Measurements from ENCODE around the gene NFIC.

NFIC gene

DNA sequence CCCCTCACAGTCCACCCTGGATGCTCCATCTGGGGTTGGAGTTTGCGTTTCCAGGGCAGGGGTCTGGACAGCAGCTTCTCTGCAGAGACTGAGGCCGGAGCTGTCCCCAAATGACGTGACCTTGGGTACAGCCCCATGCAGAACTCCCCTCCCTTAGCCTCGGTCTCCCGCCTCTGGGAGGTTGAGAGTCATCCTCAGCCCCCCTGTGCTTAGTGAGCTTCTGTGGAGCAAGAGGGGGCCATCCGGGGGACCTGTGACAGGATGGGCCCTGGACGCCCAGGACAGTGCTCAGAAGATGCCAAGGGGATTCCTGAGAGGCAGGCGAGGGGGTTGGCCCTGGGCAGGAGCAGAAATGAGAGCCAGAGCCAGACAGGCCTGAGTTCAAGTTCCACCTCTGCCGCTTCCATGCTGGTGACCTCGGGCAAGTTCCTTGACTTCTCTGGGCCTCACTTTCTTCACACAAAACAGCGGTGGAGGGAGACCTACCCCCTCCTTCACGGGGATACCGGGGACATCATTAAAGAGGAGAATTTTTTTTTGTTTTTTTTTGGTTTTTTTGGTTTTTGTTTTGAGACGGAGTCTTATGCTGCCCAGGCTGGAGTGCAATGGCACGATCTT is 93.7 kb downstream of the NFIC start:
- no peak overlapping the region for H3K4me3 ChIP-seq (ENCODE audit: low read depth, low read length)
- DNase-seq (ENCODE audit: low read depth), result no peak
- TF ChIP-seq MYC (IDR thresholded peaks at IDR 0.05; ENCODE audit: low read depth, low read length), result no peak
- TF ChIP-seq POLR2A (IDR thresholded peaks at IDR 0.05; ENCODE audit: extremely low read depth, insufficient read length), result no peak
- TF ChIP-seq MAX (IDR thresholded peaks at IDR 0.05; ENCODE audit: low read depth, low read length), result no peak
- TF ChIP-seq, protein P1, sequence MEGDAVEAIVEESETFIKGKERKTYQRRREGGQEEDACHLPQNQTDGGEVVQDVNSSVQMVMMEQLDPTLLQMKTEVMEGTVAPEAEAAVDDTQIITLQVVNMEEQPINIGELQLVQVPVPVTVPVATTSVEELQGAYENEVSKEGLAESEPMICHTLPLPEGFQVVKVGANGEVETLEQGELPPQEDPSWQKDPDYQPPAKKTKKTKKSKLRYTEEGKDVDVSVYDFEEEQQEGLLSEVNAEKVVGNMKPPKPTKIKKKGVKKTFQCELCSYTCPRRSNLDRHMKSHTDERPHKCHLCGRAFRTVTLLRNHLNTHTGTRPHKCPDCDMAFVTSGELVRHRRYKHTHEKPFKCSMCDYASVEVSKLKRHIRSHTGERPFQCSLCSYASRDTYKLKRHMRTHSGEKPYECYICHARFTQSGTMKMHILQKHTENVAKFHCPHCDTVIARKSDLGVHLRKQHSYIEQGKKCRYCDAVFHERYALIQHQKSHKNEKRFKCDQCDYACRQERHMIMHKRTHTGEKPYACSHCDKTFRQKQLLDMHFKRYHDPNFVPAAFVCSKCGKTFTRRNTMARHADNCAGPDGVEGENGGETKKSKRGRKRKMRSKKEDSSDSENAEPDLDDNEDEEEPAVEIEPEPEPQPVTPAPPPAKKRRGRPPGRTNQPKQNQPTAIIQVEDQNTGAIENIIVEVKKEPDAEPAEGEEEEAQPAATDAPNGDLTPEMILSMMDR (IDR thresholded peaks at IDR 0.05; ENCODE audit: low read depth, low read length), result no peak

DNA sequence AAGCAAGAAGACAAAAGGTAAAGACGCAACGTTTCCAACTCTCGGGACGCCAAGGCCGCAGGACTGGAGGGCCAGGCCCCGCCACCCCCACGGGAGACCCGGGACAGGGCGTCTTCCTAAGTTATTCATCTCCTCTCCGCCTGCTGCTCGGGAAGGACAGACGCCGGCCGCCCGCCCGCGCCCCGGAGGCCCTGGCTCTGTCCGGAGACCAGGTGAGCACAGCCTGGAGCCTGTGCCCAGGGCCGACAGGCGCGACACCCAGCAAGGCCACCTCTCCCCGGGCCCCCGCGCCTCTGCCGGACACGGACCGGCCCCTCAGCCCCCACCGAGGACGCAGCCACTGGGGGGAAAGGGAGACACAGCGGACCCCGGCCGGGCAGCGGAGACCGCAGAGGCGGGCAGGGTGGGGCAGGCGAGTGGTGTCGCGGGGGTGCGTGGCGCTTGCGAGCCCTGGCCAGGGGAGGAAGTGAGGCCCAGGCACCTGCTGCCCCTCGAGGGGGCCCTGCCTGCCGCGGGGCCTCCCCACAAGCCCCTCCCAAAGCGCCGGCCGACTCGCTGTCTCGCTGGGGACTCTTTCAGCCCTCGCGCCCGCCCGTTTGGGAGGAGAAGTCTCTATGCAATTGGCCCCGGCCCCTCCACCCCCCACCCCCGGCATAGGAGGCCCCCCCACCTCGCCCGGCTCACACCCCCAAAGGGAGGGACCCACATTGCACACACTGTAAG is 96.8 kb downstream of the NFIC start:
- no peak for TF ChIP-seq POLR2A (IDR thresholded peaks at IDR 0.05; ENCODE audit: extremely low read depth, insufficient read length)
- TF ChIP-seq, protein P1 (IDR thresholded peaks at IDR 0.05; ENCODE audit: low read depth, low read length), result no peak
- no peak for TF ChIP-seq MAX (IDR thresholded peaks at IDR 0.05; ENCODE audit: low read depth, low read length)
- no peak for TF ChIP-seq MYC (IDR thresholded peaks at IDR 0.05; ENCODE audit: low read depth, low read length)
- no peak for DNase-seq (ENCODE audit: low read depth)
- H3K4me3 ChIP-seq (ENCODE audit: low read depth, low read length), result no peak overlapping the region

DNA sequence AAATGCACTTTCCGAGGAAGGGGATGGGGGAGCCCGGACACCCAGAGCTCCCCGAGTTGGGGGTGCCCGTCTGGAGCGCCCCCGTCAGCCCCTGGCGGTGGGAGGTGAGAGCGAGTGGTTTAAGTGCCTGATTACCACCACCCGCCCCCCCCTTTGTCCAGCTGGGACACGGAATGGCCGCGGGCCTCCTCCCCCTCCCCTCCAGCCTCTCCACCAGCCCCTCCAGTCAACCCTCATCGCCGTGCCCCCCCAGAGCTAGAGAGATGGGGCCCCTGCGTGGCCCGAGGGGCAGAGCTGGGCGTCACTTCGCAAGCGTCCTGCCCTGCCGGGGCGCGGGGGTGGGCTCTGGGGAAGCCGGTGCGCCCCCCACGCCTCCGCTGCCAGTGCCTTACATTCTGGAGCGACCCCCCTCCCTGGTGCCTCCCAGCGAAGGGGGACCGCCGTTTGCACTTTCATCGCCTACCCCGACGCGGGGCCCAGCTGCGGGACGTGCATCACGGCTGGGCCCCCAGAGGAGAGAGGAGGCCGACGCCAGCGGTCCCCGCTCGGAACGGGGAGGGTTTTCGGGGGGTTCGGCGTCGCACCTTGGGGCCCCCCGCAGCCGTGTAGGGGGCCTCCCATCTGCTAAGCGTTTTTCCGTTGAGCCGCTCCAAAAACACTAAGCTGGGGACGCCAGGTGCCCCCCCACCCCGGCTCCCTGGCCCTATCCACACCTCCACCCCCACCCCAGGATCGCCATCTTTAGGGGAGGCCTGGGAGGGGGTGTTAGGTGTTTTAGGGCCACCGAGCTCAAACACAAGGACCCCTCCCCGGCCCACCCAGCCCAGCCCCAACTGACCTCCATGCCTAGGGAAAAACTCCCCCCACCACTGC is 97.6 kb downstream of the NFIC start:
- DNase-seq (ENCODE audit: low read depth), result no peak
- H3K4me3 ChIP-seq (ENCODE audit: low read depth, low read length), result no peak overlapping the region
- no peak for TF ChIP-seq MYC (IDR thresholded peaks at IDR 0.05; ENCODE audit: low read depth, low read length)
- TF ChIP-seq MAX (IDR thresholded peaks at IDR 0.05; ENCODE audit: low read depth, low read length), result no peak
- TF ChIP-seq POLR2A (IDR thresholded peaks at IDR 0.05; ENCODE audit: extremely low read depth, insufficient read length), result no peak
- TF ChIP-seq, protein P1 (IDR thresholded peaks at IDR 0.05; ENCODE audit: low read depth, low read length), result no peak

GRCh38 chr19:3464587-3465235 is 98.3 kb downstream of the NFIC start:
- DNase-seq (ENCODE audit: low read depth), result no peak
- H3K4me3 ChIP-seq (ENCODE audit: low read depth, low read length), result no peak overlapping the region
- TF ChIP-seq, protein P1 (IDR thresholded peaks at IDR 0.05; ENCODE audit: low read depth, low read length), result no peak
- no peak for TF ChIP-seq POLR2A (IDR thresholded peaks at IDR 0.05; ENCODE audit: extremely low read depth, insufficient read length)
- TF ChIP-seq MAX (IDR thresholded peaks at IDR 0.05; ENCODE audit: low read depth, low read length), result no peak
- TF ChIP-seq MYC (IDR thresholded peaks at IDR 0.05; ENCODE audit: low read depth, low read length), result no peak

- TF ChIP-seq, protein P1 (IDR thresholded peaks at IDR 0.05; ENCODE audit: low read depth, low read length), result no peak
- TF ChIP-seq MYC (IDR thresholded peaks at IDR 0.05; ENCODE audit: low read depth, low read length) (no peak), MAX (IDR thresholded peaks at IDR 0.05; ENCODE audit: low read depth, low read length) (no peak), POLR2A (IDR thresholded peaks at IDR 0.05; ENCODE audit: extremely low read depth, insufficient read length) (no peak)
- H3K4me3 ChIP-seq (ENCODE audit: low read depth, low read length), result no peak overlapping the region
- DNase-seq (ENCODE audit: low read depth), result no peak
Observed at GRCh38 chr19:3465552-3465951, 99.2 kb downstream of the NFIC start.
